GM12873 (cell line): Measurements from ENCODE around the gene TMEM59L.

ENCODE experiments used
- CTCF ChIP-seq: IDR thresholded peaks from 2 replicates; pipeline ENCODE4 v1.5.1; 2012; ENCODE audit warnings: low read depth, mild to moderate bottlenecking, moderate library complexity, low read length, control low read depth; ENCODE audit not compliant: insufficient read depth; ENCODE audit errors: missing control alignments

Gene TMEM59L

GRCh38 chr19:18647807-18648206 is 35.1 kb downstream of the TMEM59L start:
- no peak for TF ChIP-seq CTCF

DNA sequence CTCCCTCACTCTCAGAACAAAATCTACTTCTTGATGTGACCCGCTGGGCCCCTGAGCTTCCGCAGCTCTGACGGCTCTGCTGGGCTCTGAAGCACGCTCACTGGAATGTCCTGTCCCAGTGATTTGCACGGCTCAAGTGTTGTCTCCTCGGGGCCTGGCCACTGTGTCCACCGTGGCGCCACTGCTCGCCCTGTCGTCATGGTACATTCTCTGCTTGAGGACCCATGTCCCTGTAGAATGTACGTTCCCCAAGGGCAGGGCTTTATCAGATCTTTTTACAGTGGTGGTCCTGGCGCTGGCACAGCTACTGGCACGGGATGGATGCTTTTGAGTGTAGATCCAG is 36.3 kb downstream of the TMEM59L start:
- no peak for TF ChIP-seq CTCF

- no peak for TF ChIP-seq CTCF
Measured at GRCh38 chr19:18649371-18650020, 36.8 kb downstream of the TMEM59L start.

GRCh38 chr19:18650021-18650390 is 37.3 kb downstream of the TMEM59L start:
- no peak for TF ChIP-seq CTCF

GRCh38 chr19:18650468-18651041 is 37.9 kb downstream of the TMEM59L start:
- TF ChIP-seq CTCF: no peak

DNA sequence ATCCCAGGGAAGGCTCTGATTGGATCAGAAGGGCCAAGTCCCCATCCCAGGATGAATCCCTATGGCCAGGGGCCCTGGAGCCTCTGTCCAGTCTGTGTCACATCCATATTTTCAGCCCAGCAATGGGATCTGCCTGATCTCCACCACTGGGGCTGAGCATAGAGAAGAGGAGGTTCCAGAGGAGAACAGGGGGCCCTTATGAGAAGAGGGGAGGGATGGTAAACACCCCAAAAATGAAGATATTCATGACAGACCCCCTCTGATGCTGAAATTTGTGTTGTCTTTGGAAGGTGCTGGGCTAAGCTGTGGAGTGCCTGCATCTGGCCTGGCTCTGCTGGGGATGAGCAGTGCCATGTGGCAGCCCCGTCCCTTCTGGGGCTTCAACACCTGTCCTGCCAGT is 38.6 kb downstream of the TMEM59L start:
- TF ChIP-seq CTCF: no peak

DNA sequence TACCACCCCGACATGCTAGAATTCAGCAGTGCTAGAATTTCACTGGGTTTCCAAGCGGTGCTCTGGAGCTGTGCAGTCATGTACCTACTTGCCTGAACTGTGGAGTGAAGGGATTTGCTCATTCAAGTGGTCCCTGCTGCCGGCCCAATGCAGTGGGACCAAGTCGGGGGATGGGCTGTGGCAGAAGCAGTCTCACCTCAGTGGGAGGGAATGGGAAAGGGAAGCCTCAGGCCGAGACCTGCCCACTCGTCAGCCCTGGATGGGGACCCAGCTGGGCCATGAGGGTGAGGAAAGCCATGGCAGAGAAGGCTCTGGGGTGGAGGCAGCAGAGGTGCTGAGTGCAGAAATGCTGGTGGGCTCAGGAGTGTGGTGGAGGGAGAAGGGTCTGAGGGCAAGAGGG is 39.1 kb downstream of the TMEM59L start:
- no peak for TF ChIP-seq CTCF
